H9 (cell line): Measurements from ENCODE around the gene IRF2. TPM values are rescaled to one million over a fixed set of nuclear protein-coding genes. Genes with fewer than 3 reads are reported as not detected.

Experiments used
- DNase-seq: peaks from one replicate; pipeline ENCODE4 v3.0.0-alpha.2; 2017
- H2AFZ ChIP-seq: one replicate; pipeline ENCODE4 v1.6.1; 2013; ENCODE audit warnings: mild to moderate bottlenecking, low read length, control low read depth, moderate library complexity
- H2AK5ac ChIP-seq: 2 replicates; pipeline ENCODE4 v1.6.1; 2013; ENCODE audit warnings: low read length, control low read depth, mixed read lengths; ENCODE audit not compliant: insufficient read length
- H2BK120ac ChIP-seq: one replicate; pipeline ENCODE4 v1.6.1; 2013; ENCODE audit warnings: low read depth, mild to moderate bottlenecking, low read length, control low read depth, inconsistent platforms; ENCODE audit not compliant: poor library complexity, severe bottlenecking
- H2BK12ac ChIP-seq: 2 replicates; pipeline ENCODE4 v1.6.1; 2013; ENCODE audit warnings: low read length, control low read depth, mixed read lengths, low read depth; ENCODE audit not compliant: insufficient read length
- H2BK15ac ChIP-seq: 2 replicates; pipeline ENCODE4 v1.6.1; 2013; ENCODE audit warnings: low read depth, low read length, control low read depth
- H2BK20ac ChIP-seq: one replicate; pipeline ENCODE4 v1.6.1; 2013; ENCODE audit warnings: low read depth, mild to moderate bottlenecking, low read length, control low read depth, inconsistent platforms; ENCODE audit not compliant: poor library complexity, severe bottlenecking
- H2BK5ac ChIP-seq: 2 replicates; pipeline ENCODE4 v1.6.1; 2013; ENCODE audit warnings: low read length, control low read depth, mixed read lengths; ENCODE audit not compliant: insufficient read length
- H3K14ac ChIP-seq: 2 replicates; pipeline ENCODE4 v1.6.1; 2013; ENCODE audit warnings: low read length, control low read depth; ENCODE audit not compliant: insufficient read depth
- H3K18ac ChIP-seq: 2 replicates; pipeline ENCODE4 v1.6.1; 2013; ENCODE audit warnings: low read depth, mild to moderate bottlenecking, mixed read lengths, low read length, control low read depth; ENCODE audit not compliant: insufficient read length
- H3K23ac ChIP-seq: 2 replicates; pipeline ENCODE4 v1.6.1; 2013; ENCODE audit warnings: low read length, control low read depth, mixed read lengths, low read depth; ENCODE audit not compliant: insufficient read length
- H3K23me2 ChIP-seq: 2 replicates; pipeline ENCODE4 v1.6.1; 2013; ENCODE audit warnings: low read depth, mild to moderate bottlenecking, mixed read lengths, low read length, control low read depth; ENCODE audit not compliant: insufficient read length, poor library complexity, severe bottlenecking
- H3K27ac ChIP-seq: 2 replicates; pipeline ENCODE4 v1.5.1; 2013; ENCODE audit warnings: low read length, control low read depth, mixed read lengths, low read depth; ENCODE audit not compliant: insufficient read length
- H3K27me3 ChIP-seq: 2 replicates; pipeline ENCODE4 v1.6.1; 2013; ENCODE audit warnings: low read length, control low read depth, inconsistent platforms; ENCODE audit not compliant: insufficient read depth
- H3K4ac ChIP-seq: 2 replicates; pipeline ENCODE4 v1.6.1; 2013; ENCODE audit warnings: low read depth, mild to moderate bottlenecking, control low read depth, inconsistent platforms, low read length, moderate library complexity
- H3K4me1 ChIP-seq: 2 replicates; pipeline ENCODE4 v1.6.1; 2013; ENCODE audit warnings: low read length, control low read depth, inconsistent platforms; ENCODE audit not compliant: insufficient read depth
- H3K4me2 ChIP-seq: 2 replicates; pipeline ENCODE4 v1.6.1; 2013; ENCODE audit warnings: low read length, control low read depth, mixed read lengths; ENCODE audit not compliant: insufficient read length, insufficient read depth
- H3K56ac ChIP-seq: 2 replicates; pipeline ENCODE4 v1.6.1; 2013; ENCODE audit warnings: low read depth, mild to moderate bottlenecking, mixed read lengths, low read length, control low read depth; ENCODE audit not compliant: insufficient read length
- H3K79me1 ChIP-seq: 2 replicates; pipeline ENCODE4 v1.6.1; 2013; ENCODE audit warnings: low read depth, mild to moderate bottlenecking, moderate library complexity, low read length, control low read depth, inconsistent platforms; ENCODE audit not compliant: insufficient read depth, poor library complexity, severe bottlenecking
- H3K79me2 ChIP-seq: 2 replicates; pipeline ENCODE4 v1.6.1; 2013; ENCODE audit warnings: low read length, control low read depth, inconsistent platforms; ENCODE audit not compliant: insufficient read depth
- H3K9ac ChIP-seq: 2 replicates; pipeline ENCODE4 v1.6.1; 2013; ENCODE audit warnings: low read length, control low read depth, mixed read lengths; ENCODE audit not compliant: insufficient read length; ENCODE audit errors: extremely low read depth
- H3K9me3 ChIP-seq: one replicate; pipeline ENCODE4 v1.6.1; 2013; ENCODE audit warnings: low read depth, low read length, inconsistent platforms; ENCODE audit not compliant: control insufficient read depth
- H3T11ph ChIP-seq: one replicate; pipeline ENCODE4 v1.6.1; 2013; ENCODE audit warnings: mild to moderate bottlenecking, low read length, control low read depth, inconsistent platforms
- H4K20me1 ChIP-seq: one replicate; pipeline ENCODE4 v1.6.1; 2013; ENCODE audit not compliant: control insufficient read depth, insufficient read length, insufficient read depth
- H4K5ac ChIP-seq: 2 replicates; pipeline ENCODE4 v1.6.1; 2013; ENCODE audit warnings: low read depth, mild to moderate bottlenecking, mixed read lengths, low read length, control low read depth; ENCODE audit not compliant: insufficient read length
- H4K8ac ChIP-seq: replicated peaks from 2 replicates; pipeline ENCODE4 v1.6.1; 2013; ENCODE audit warnings: low read length, control low read depth, mixed read lengths, low read depth; ENCODE audit not compliant: insufficient read length
- H4K91ac ChIP-seq: 2 replicates; pipeline ENCODE4 v1.6.1; 2013; ENCODE audit warnings: low read depth, mild to moderate bottlenecking, moderate library complexity, mixed read lengths, low read length, control low read depth; ENCODE audit not compliant: insufficient read length
- H3K27ac Mint-ChIP-seq, 3 experiments: 2 replicates in 2 of 3; 3 replicates in 1 of 3; pipeline ENCODE4 v1.8.0; 2020 to 2021; ENCODE audit warnings: mixed read lengths in 3 of 3, mild to moderate bottlenecking in 1 of 3, moderate library complexity in 1 of 3
- H3K27me3 Mint-ChIP-seq: 2 replicates; pipeline ENCODE4 v1.8.0; 2021; ENCODE audit warnings: low read depth, mild to moderate bottlenecking, moderate library complexity, mixed read lengths
- H3K36me3 Mint-ChIP-seq, 3 experiments: 2 replicates in 2 of 3; 3 replicates in 1 of 3; pipeline ENCODE4 v1.8.0; 2020 to 2021; ENCODE audit warnings: low read depth in 3 of 3, mixed read lengths in 3 of 3; ENCODE audit not compliant: insufficient read depth in 1 of 3
- H3K4me1 Mint-ChIP-seq, 2 experiments: 2 replicates each; pipeline ENCODE4 v1.8.0; 2020; ENCODE audit warnings: mixed read lengths in 2 of 2
- H3K4me3 Mint-ChIP-seq, 2 experiments: 2 replicates in 1 of 2; 3 replicates in 1 of 2; pipeline ENCODE4 v1.8.0; 2020 to 2021; ENCODE audit warnings: mild to moderate bottlenecking in 2 of 2, mixed read lengths in 2 of 2, moderate library complexity in 1 of 2
- H3K9me3 Mint-ChIP-seq, 2 experiments: 2 replicates in 1 of 2; 3 replicates in 1 of 2; pipeline ENCODE4 v1.8.0; 2020; ENCODE audit warnings: mild to moderate bottlenecking in 2 of 2, mixed read lengths in 2 of 2, moderate library complexity in 1 of 2
- CTCF ChIP-seq: fragments of 200-600 bp; sonication (generic); conservative IDR thresholded peaks from 3 replicates; pipeline ENCODE4 v1.8.0; 2021; ENCODE audit warnings: antibody characterized with exemption, mild to moderate bottlenecking
- WGBS: extraction: QIAGEN DNeasy Blood & Tissue Kit; methylation state at CpG from one replicate; pipeline ENCODE4 v1.1.7; 2013; ENCODE audit warnings: missing lambda C conversion rate, low lambda C conversion rate, mixed read lengths; ENCODE audit not compliant: insufficient read length; ENCODE audit errors: extremely low coverage; 5-methylcytosine and 5-hydroxymethylcytosine counted together
- total RNA-seq: library from RNA; stranded (reverse); gene quantifications from 2 replicates; pipeline ENCODE4 v1.2.1, GENCODE V29; 2021

IRF2 gene
- total RNA-seq, 1 experiment from 2014 or later: 13.5 TPM

- no peak overlapping the region for H3K14ac ChIP-seq
- no peak for DNase-seq
- H2BK15ac ChIP-seq: no peak overlapping the region
- H2AK5ac ChIP-seq: no peak overlapping the region
- H4K8ac ChIP-seq: no peak overlapping the region
- H3T11ph ChIP-seq: no peak overlapping the region
- H3K79me1 ChIP-seq: no peaks in the 10 kb centered on the region
- Mint-ChIP-seq H3K4me1 (no peaks in the 10 kb centered on the region), H3K4me3 (no peak overlapping the region), H3K36me3 (peaks cover 3 to 19% (median 4%) of the 10 kb centered on the region in 3 experiments; a peak in 5 of 7 replicates), H3K27me3 (peaks cover 2% of the 10 kb centered on the region; the same call in 1 of the 2 replicates), H3K27ac (no peak overlapping the region), H3K9me3 (peaks cover 16 to 25% of the 10 kb centered on the region in 2 experiments)
- no peak overlapping the region for H2BK20ac ChIP-seq
- no peak overlapping the region for H3K4me2 ChIP-seq
- H3K56ac ChIP-seq: no peak overlapping the region
- no peak overlapping the region for H3K27ac ChIP-seq
- no peaks in the 10 kb centered on the region for H4K20me1 ChIP-seq
- TF ChIP-seq CTCF: no peak
- H2BK5ac ChIP-seq: no peak overlapping the region
- H3K27me3 ChIP-seq: no peaks in the 10 kb centered on the region
- no peak overlapping the region for H2BK120ac ChIP-seq
- H3K4me1 ChIP-seq: no peaks in the 10 kb centered on the region
- H3K9me3 ChIP-seq: no peaks in the 10 kb centered on the region
- no peak overlapping the region for H2AFZ ChIP-seq
- H3K4ac ChIP-seq: no peak overlapping the region
- H3K79me2 ChIP-seq: no peaks in the 10 kb centered on the region
- WGBS: no CpG with 5 or more reads among the region's 2 CpGs
- no peak overlapping the region for H3K23ac ChIP-seq
- H3K9ac ChIP-seq: no peak overlapping the region
- H4K5ac ChIP-seq: no peak overlapping the region
- no peaks in the 10 kb centered on the region for H3K23me2 ChIP-seq
- H3K18ac ChIP-seq: no peak overlapping the region
- no peak overlapping the region for H2BK12ac ChIP-seq
- H4K91ac ChIP-seq: no peak overlapping the region
These were observed 10.9 kb upstream of the IRF2 start for GRCh38 chr4:184485279-184485678.
